SK-N-SH treated with all-trans-retinoic acid at 6 μM for 48 hours (cell line): ENCODE data around the gene CWC27.

Source experiments
- ARNTL ChIP-seq: fragments of 450-650 bp; formaldehyde crosslinking; IDR thresholded peaks from 2 replicates; pipeline ENCODE4 v1.5.0; 2020; ENCODE audit warnings: low read depth, mild to moderate bottlenecking, moderate library complexity, borderline replicate concordance
- BACH2 ChIP-seq: fragments of 250-450 bp; sonication (Bioruptor Pico); IDR thresholded peaks from 2 replicates; pipeline ENCODE4 v1.9.0; 2021; ENCODE audit warnings: mild to moderate bottlenecking, borderline replicate concordance
- CREB5 ChIP-seq: fragments of 250-450 bp; sonication (Bioruptor Pico); IDR thresholded peaks from 2 replicates; pipeline ENCODE4 v1.5.1; 2020; ENCODE audit warnings: low read depth, mild to moderate bottlenecking, moderate library complexity
- ESRRG ChIP-seq: fragments of 250-450 bp; sonication (Bioruptor Pico); IDR thresholded peaks from 2 replicates; pipeline ENCODE4 v1.6.1; 2021; ENCODE audit warnings: mild to moderate bottlenecking
- PATZ1 ChIP-seq: fragments of 250-450 bp; sonication (Bioruptor Pico); IDR thresholded peaks from 2 replicates; pipeline ENCODE4 v1.8.0; 2020; ENCODE audit warnings: mild to moderate bottlenecking, moderate library complexity, borderline replicate concordance
- RARB ChIP-seq: fragments of 250-450 bp; sonication (Bioruptor Pico); IDR thresholded peaks from 2 replicates; pipeline ENCODE4 v1.8.0; 2021; ENCODE audit warnings: mild to moderate bottlenecking, moderate library complexity
- SNAI2 ChIP-seq: fragments of 250-450 bp; sonication (Bioruptor Pico); IDR thresholded peaks from 2 replicates; pipeline ENCODE4 v1.5.0; 2020; ENCODE audit warnings: mild to moderate bottlenecking, moderate library complexity
- TCF4 ChIP-seq: fragments of 250-450 bp; sonication (Bioruptor Pico); IDR thresholded peaks from 2 replicates; pipeline ENCODE4 v1.8.0; 2021; ENCODE audit warnings: mild to moderate bottlenecking, moderate library complexity, borderline replicate concordance
- TSHZ2 ChIP-seq: fragments of 250-450 bp; sonication (Bioruptor Pico); IDR thresholded peaks from 2 replicates; pipeline ENCODE4 v1.5.0; 2020; ENCODE audit warnings: mild to moderate bottlenecking, moderate library complexity
- ZC3H10 ChIP-seq: fragments of 250-450 bp; sonication (Bioruptor Pico); IDR thresholded peaks from 2 replicates; pipeline ENCODE4 v1.5.1; 2021; ENCODE audit warnings: mild to moderate bottlenecking, moderate library complexity
- ZFP3 ChIP-seq: fragments of 250-450 bp; sonication (Bioruptor Pico); IDR thresholded peaks from 2 replicates; pipeline ENCODE4 v1.5.0; 2020; ENCODE audit warnings: mild to moderate bottlenecking, moderate library complexity

GRCh38 chr5:64768358-64769312, at the start of gene CWC27, which contains the start of gene SREK1IP1:
- TF ChIP-seq SNAI2 (CRISPR knock-in tag) (no peak), ESRRG (CRISPR knock-in tag) (no peak), TCF4 (no peak; the same call in 1 of the 2 replicates), ZC3H10 (CRISPR knock-in tag) (no peak), BACH2 (no peak), CREB5 (CRISPR knock-in tag) (no peak), PATZ1 (CRISPR knock-in tag) (no peak), TSHZ2 (CRISPR knock-in tag) (no peak), RARB (CRISPR knock-in tag) (no peak), ARNTL (CRISPR knock-in tag) (no peak), ZFP3 (CRISPR knock-in tag) (no peak)
